GM12873 (cell line): Measurements from ENCODE around the gene PFN1.

Experiments used
- TF ChIP-seq, protein P1 (sequence below): IDR thresholded peaks from 2 replicates; pipeline ENCODE4 v1.5.1; 2012; ENCODE audit warnings: low read depth, mild to moderate bottlenecking, moderate library complexity, low read length, control low read depth; ENCODE audit not compliant: insufficient read depth; ENCODE audit errors: missing control alignments

Gene PFN1

DNA sequence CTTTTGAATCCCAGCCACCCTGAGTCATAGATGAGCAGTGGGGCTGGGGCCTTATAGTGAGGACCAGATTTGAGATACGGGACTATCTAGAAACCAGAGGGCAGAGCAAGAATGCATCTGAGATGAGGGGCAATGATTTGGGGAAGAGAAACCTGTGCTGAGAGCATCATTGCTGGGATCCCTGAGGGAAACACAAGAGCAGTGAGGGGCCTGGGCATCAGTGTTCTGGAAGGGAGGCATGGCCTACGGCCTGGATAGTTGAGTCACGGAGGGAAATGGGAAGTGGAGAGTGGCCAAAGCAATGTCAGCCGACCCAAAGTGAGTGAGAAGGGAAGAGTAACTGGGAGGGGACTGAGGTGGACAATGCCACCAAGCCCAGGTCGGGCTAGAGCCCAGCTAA lies 34.0 kb upstream of the PFN1 start:
- TF ChIP-seq, protein P1, sequence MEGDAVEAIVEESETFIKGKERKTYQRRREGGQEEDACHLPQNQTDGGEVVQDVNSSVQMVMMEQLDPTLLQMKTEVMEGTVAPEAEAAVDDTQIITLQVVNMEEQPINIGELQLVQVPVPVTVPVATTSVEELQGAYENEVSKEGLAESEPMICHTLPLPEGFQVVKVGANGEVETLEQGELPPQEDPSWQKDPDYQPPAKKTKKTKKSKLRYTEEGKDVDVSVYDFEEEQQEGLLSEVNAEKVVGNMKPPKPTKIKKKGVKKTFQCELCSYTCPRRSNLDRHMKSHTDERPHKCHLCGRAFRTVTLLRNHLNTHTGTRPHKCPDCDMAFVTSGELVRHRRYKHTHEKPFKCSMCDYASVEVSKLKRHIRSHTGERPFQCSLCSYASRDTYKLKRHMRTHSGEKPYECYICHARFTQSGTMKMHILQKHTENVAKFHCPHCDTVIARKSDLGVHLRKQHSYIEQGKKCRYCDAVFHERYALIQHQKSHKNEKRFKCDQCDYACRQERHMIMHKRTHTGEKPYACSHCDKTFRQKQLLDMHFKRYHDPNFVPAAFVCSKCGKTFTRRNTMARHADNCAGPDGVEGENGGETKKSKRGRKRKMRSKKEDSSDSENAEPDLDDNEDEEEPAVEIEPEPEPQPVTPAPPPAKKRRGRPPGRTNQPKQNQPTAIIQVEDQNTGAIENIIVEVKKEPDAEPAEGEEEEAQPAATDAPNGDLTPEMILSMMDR, result no peak

GRCh38 chr17:4980644-4981216 lies 32.4 kb upstream of the PFN1 start:
- TF ChIP-seq, protein P1, result peak; percentile 80

- TF ChIP-seq, protein P1, result no peak
These were observed 30.4 kb upstream of the PFN1 start for GRCh38 chr17:4978726-4979125.

GRCh38 chr17:4974115-4974670 lies 25.9 kb upstream of the PFN1 start:
- TF ChIP-seq, protein P1, result no peak

GRCh38 chr17:4973256-4974114 lies 25.2 kb upstream of the PFN1 start:
- TF ChIP-seq, protein P1, result no peak

GRCh38 chr17:4972752-4973151 lies 24.4 kb upstream of the PFN1 start:
- TF ChIP-seq, protein P1, result no peak

DNA sequence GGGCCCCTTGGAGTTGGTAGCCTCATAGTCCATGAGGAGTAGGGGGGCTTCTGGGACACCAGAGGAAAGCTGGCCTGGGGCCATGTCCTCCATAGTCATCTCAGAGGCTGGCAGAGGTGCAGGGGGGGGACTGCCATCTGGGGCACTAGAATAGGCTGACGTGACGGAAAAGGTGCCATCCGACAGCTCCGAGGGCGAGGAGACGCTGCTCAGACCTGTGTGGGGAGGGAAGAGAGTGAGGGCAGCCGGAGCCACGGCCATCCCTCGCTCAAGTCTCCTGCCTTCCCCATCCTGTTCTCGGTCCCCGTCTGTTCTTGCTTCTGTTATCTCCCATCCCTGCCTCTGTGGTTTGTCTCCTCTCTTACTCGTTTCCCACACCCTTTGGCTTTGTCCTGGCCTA lies 24.0 kb upstream of the PFN1 start:
- TF ChIP-seq, protein P1, result no peak
